ENCODE data around the gene HS2ST1. TPM values are rescaled to one million over a fixed set of nuclear protein-coding genes. Genes with fewer than 3 reads are reported as not detected.

HS2ST1 gene
- polyA plus RNA-seq, 1 donor (not counting 4 experiments of a cell fraction or from before 2014, with no cell fraction given): 18.7 TPM

DNA sequence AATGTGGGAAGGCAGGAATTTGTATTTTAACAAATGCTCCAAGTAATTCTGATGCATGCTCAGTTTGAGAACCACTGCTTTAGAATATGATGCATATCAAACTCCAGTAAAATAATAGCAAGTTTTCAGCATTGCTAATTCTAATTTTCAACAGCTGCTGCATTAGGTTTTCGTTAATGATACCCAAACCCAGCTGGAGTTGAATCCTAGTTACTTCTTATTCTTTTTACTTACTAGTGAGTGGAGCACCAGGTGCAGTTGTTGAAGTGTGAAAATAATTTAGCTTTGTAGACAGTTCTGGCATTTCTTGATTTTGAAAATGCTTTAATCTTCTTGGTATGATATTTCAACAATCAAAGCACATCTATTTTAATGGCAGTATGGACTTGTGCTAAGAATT, 138.5 kb downstream of the HS2ST1 start:
- no peak for TF ChIP-seq EZH2 (IDR thresholded peaks at IDR 0.05; ENCODE audit: low read length)
- TF ChIP-seq, protein P1, sequence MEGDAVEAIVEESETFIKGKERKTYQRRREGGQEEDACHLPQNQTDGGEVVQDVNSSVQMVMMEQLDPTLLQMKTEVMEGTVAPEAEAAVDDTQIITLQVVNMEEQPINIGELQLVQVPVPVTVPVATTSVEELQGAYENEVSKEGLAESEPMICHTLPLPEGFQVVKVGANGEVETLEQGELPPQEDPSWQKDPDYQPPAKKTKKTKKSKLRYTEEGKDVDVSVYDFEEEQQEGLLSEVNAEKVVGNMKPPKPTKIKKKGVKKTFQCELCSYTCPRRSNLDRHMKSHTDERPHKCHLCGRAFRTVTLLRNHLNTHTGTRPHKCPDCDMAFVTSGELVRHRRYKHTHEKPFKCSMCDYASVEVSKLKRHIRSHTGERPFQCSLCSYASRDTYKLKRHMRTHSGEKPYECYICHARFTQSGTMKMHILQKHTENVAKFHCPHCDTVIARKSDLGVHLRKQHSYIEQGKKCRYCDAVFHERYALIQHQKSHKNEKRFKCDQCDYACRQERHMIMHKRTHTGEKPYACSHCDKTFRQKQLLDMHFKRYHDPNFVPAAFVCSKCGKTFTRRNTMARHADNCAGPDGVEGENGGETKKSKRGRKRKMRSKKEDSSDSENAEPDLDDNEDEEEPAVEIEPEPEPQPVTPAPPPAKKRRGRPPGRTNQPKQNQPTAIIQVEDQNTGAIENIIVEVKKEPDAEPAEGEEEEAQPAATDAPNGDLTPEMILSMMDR (optimal IDR thresholded peaks at IDR 0.05 in 1 of 3, IDR thresholded peaks at IDR 0.05 in 1 of 3, conservative IDR thresholded peaks at IDR 0.05 in 1 of 3; ENCODE audit: extremely low read depth in 1 of 3, insufficient read depth in 2 of 3, low read length in 3 of 3): no peak
- H3K9ac ChIP-seq (ENCODE audit: control insufficient read depth, extremely low read depth, insufficient read depth, low read length): no peak overlapping the region
- no peak overlapping the region for H3K27ac ChIP-seq (ENCODE audit: control insufficient read depth, insufficient read depth, low read length)
- FAIRE-seq: no peak
- no peaks in the 10 kb centered on the region for H3K27me3 ChIP-seq (ENCODE audit: control insufficient read depth, extremely low read depth, insufficient read depth, low read length)
- DNase-seq (ENCODE audit: low read depth, low spot score): no peak
- no peaks in the 10 kb centered on the region for H3K9me1 ChIP-seq (ENCODE audit: control insufficient read depth, extremely low read depth, insufficient read depth, low read length)
- no peaks in the 10 kb centered on the region for H3K36me3 ChIP-seq (ENCODE audit: control insufficient read depth in 2 of 2, extremely low read depth in 1 of 2, insufficient read depth in 2 of 2, low read length in 2 of 2)
- no peaks in the 10 kb centered on the region for H3K9me3 ChIP-seq (ENCODE audit: control insufficient read depth, low read depth, low read length)
- no peak overlapping the region for H2AFZ ChIP-seq (ENCODE audit: control insufficient read depth, low read length)
- H3K4me1 ChIP-seq (ENCODE audit: control insufficient read depth, extremely low read depth, insufficient read depth, low read length): no peaks in the 10 kb centered on the region
- H4K20me1 ChIP-seq (ENCODE audit: control insufficient read depth, extremely low read depth, insufficient read depth, low read length): no peaks in the 10 kb centered on the region
- no peak overlapping the region for H3K4me2 ChIP-seq (ENCODE audit: control insufficient read depth, extremely low read depth, insufficient read depth, low read depth, low read length)
- H3K4me3 ChIP-seq (ENCODE audit: control insufficient read depth in 2 of 3, extremely low read depth in 1 of 3, insufficient read depth in 2 of 3, low read depth in 1 of 3, low read length in 3 of 3): no peak overlapping the region
- dilution Hi-C loops (cut with MboI; ENCODE audit: extremely low pct_ligation_motif_present, low sequenced_read_pairs): no loop called here
- H3K79me2 ChIP-seq (ENCODE audit: control insufficient read depth, insufficient read depth, low read length): no peaks in the 10 kb centered on the region

- Histone ChIP-seq H3K27me3 (ENCODE audit: control insufficient read depth, extremely low read depth, insufficient read depth, low read length) (no peaks in the 10 kb centered on the region), H3K79me2 (ENCODE audit: control insufficient read depth, insufficient read depth, low read length) (no peaks in the 10 kb centered on the region), H3K9ac (ENCODE audit: control insufficient read depth, extremely low read depth, insufficient read depth, low read length) (no peak overlapping the region), H3K4me3 (ENCODE audit: control insufficient read depth in 2 of 3, extremely low read depth in 1 of 3, insufficient read depth in 2 of 3, low read depth in 1 of 3, low read length in 3 of 3) (no peak overlapping the region), H3K9me1 (ENCODE audit: control insufficient read depth, extremely low read depth, insufficient read depth, low read length) (no peaks in the 10 kb centered on the region), H2AFZ (ENCODE audit: control insufficient read depth, low read length) (no peak overlapping the region), H3K36me3 (ENCODE audit: control insufficient read depth in 2 of 2, extremely low read depth in 1 of 2, insufficient read depth in 2 of 2, low read length in 2 of 2) (no peaks in the 10 kb centered on the region), H4K20me1 (ENCODE audit: control insufficient read depth, extremely low read depth, insufficient read depth, low read length) (no peaks in the 10 kb centered on the region), H3K9me3 (ENCODE audit: control insufficient read depth, low read depth, low read length) (no peaks in the 10 kb centered on the region), H3K27ac (ENCODE audit: control insufficient read depth, insufficient read depth, low read length) (no peak overlapping the region), H3K4me2 (ENCODE audit: control insufficient read depth, extremely low read depth, insufficient read depth, low read depth, low read length) (no peak overlapping the region), H3K4me1 (ENCODE audit: control insufficient read depth, extremely low read depth, insufficient read depth, low read length) (no peaks in the 10 kb centered on the region)
- no peak for TF ChIP-seq EZH2 (IDR thresholded peaks at IDR 0.05; ENCODE audit: low read length)
- TF ChIP-seq, protein P1 (optimal IDR thresholded peaks at IDR 0.05 in 1 of 3, IDR thresholded peaks at IDR 0.05 in 1 of 3, conservative IDR thresholded peaks at IDR 0.05 in 1 of 3; ENCODE audit: extremely low read depth in 1 of 3, insufficient read depth in 2 of 3, low read length in 3 of 3): no peak
- dilution Hi-C loops (cut with MboI; ENCODE audit: extremely low pct_ligation_motif_present, low sequenced_read_pairs): no loop called here
- FAIRE-seq (no peak), DNase-seq (ENCODE audit: low read depth, low spot score) (no peak)
Measured at GRCh38 chr1:87053446-87053845, 139.0 kb downstream of the HS2ST1 start.

All from keratinocyte (primary cell).